Ammon's horn (tissue), 1 donor: Measurements from ENCODE around the gene TMEM50A.
"Not testable (repeated sequence)": the region's sequence is repeated elsewhere in the genome, so short reads cannot be mapped to it uniquely, and the experiment has no call there.

Source experiments
- DNase-seq: peaks from one replicate; pipeline ENCODE4 v3.0.0-alpha.2; 2016; ENCODE audit warnings: low spot score

The TMEM50A gene

DNA sequence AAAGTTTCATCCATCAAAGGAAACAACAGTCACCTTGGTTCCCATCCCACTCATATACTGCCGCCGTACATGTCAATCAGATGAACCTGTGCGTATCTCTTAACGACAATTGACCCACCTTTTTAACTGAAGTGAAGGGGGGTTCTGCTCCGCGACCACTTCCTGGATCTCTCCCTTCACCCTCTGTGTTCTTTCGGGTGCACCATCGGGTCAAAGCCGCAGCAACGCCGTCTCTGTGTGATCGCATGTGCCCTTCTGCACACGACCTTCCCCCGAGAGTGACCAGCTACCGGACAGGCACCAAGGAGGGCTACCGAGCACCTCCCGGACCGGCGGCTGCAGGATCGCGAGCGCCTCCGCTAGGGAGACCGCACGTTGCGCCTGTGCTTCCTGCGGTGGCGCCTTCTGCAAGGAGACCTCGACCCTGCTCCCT, 1.2 kb upstream of the TMEM50A start:
- DNase-seq = not testable (repeated sequence)

DNA sequence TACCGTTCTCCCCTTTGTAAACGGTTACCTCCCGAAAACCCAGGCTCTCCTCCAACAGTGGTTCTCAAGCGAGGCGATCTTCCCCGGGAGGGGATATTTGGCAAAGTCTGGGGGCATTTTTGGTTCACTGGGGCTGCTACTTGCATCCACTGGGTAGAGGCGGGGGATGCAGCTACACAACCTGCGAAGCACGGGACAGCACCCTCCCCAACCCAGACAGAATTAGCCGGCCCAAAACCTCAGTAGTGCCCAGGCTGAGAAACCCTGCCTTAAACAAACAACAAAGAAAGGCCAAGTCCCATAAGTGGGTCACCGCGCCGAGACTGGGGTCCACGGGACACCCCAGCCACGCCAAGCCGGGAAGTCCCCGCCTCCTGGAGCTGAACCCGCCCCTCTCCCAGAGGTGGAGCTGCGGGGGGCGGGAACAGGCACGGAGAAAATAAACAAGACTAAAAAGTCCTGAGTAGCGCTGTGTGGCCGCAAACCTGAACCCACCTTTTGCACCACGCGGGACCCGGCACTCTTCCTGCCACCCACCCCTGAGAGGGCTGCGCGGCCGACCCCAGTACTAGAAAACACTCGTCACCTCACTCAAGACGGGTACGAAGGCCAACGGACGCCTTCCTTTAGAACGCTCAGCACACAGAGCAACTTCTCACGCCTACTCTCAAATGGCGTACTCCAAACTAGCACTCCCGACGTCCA, 499 bp upstream of the TMEM50A start:
- DNase-seq = not testable (repeated sequence)

DNA sequence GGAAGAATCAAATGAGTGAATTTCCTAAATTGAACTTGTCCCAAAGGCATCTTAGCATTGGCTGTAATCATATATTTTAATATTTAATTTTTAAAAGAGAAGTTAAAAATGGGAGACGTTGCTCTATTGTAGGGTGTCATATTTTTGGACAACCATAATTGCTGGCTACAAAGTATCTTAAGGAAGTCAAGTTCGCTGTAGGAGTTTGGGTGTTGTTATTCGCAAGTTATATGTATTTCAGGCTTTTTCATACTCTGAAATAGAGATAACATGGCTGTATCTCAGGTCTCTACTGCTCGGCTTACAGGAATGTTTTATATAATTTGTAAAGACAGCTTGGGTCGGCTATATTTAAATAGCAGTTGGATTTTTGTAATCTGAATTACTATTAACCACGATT, 852 bp downstream of the TMEM50A start:
- DNase-seq = no peak

DNA sequence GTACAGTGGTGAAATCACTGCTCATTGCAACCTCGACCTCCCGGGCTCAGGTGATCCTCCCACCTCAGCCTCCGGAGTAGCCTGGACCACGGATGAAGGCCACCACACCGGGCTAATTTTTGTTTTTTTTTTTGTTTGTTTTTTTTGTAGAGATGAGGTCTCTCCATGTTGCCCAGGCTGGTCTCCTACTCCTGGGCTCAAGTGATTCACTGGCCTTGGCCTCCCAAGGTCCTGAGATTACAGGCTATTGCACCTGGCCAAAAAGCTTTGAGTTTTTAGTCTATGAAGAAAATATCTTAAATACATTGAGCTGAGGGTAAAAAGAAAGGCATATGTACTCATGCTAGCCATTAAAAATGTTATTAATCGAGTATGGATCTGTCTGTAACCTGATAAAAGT, 3.6 kb downstream of the TMEM50A start:
- no peak for DNase-seq

DNA sequence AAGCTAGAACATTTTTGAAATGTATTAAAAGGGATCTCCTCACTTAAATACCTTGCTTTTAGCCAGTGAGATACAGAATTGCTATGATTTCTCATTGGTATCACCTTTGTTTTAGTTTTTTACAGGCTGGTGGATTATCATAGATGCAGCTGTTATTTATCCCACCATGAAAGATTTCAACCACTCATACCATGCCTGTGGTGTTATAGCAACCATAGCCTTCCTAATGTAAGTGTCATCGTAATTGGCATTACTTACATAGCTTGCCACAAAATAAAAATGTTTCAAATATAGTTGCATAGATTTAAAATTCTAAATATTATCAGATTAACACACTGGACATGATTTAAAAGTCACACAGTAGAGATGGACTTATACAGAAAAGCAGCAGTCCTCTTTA, 4.7 kb downstream of the TMEM50A start:
- no peak for DNase-seq

DNA sequence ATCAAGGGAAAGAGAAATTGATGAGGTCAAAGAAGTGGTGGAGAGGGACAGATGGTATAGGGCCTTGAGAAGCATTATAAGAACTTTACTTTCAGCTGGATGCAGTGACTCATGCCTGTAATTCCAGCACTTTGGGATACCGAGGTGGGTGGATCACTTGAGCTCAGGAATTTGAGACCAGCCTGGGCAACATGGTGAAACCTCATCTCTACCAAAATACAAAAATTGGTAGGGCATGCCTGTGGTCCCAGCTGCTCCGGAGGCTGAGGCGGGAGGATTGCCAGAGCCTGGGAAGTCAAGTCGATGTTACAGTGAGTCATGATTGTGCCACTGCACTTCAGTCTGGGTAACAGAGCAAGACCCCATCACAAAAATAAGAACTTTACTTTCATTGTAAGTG, 5.7 kb downstream of the TMEM50A start:
- DNase-seq = peak; percentile 35

DNA sequence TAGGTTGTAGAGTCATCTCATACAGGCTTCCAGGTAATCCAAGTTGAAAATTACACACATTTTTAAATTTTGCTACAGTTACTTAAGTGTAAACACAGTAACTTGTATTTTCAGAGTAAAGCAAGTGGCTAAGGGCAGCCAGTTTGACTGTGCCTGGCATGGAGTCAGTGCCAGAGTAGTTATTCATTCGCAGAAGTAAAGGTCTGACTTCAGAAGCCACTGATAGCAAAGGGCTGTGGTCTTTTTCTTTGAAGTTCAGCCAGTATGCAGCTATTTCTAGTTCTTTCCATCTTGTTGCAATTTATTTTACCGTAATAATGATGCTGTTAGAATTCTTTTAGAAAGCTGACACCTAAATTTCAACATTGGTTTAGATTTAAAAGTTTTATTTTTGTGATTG, 9.4 kb downstream of the TMEM50A start:
- DNase-seq = no peak

DNA sequence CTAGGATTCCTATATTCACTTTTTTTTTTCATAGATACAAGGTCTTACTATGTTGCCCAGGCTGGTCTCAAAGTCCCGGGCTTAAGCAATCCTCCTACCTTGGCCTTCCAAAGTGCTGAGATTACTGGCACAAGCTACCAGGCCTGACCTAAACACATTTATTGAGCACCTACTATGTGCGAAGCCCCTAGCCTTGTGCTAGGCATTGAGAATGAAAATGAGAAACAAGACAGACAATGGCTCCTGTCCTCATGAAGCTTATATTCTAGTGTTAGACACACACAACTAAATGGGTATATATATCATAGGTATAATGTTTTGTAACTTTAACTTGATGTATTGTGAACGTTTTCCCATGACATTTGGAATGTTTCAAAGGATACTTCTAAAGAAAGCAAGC, 11.5 kb downstream of the TMEM50A start:
- no peak for DNase-seq

DNA sequence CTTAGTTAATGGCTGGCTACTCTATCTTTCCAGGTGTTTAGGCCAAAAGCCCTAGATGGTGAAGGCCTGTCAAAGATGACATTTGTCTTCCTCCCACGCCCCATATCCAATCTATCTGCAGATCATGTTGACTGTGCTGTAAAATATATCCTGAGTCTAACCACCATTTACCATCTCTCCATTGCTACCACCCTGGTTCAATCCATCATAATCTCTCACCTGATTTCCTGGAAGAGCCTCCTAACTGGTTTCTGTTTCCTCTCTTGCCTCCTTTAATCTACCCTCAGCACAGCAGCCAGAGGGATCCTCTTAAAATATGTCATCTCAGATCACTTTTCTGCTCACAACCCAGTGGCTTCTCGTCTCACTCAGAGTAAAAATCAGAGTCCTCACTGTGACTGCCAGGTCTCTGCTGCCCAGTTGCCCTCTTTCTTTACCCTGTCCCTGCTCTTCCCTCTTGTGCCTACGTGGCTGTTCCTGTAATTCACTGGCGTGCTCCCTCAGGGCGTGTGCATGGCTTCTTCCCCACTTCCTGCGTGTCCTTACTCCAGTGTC, 17.8 kb downstream of the TMEM50A start:
- DNase-seq = no peak

DNA sequence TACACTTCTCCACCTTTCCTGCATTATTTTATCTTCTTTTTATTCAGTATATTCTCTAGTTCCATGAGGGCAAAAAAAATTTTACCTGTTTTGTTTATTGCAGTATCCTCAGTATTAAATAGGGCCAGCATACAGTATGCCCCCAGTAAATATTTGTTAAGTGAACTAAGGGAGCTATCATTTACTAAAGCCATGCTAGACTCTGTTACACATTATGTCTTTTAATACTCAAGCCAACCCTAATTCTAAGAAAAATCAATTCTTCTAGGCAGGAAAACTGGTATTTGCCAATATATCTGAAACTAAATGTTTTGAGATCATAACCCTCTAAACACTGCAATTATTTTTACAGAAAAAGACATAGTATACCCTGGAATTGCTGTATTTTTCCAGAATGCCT, 18.3 kb downstream of the TMEM50A start:
- no peak for DNase-seq

DNA sequence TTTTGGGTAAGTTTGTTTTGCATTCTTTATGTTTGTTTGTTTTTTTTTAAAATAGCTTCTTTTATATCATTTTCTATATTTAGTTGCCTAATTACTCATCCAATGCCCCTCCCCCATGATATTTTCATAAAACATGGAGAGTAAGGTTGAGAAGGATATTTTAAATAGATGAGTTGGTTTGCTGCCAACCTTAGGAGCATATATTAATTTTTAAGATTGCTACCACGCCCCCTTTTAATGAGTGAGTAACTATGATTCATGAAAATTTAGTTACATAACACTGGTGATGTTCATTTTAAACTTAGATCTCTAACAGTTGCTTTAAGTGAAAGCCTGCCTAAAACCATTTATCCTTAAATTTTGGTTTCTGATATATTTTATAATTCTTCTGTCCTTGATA, 18.7 kb downstream of the TMEM50A start:
- DNase-seq = no peak

DNA sequence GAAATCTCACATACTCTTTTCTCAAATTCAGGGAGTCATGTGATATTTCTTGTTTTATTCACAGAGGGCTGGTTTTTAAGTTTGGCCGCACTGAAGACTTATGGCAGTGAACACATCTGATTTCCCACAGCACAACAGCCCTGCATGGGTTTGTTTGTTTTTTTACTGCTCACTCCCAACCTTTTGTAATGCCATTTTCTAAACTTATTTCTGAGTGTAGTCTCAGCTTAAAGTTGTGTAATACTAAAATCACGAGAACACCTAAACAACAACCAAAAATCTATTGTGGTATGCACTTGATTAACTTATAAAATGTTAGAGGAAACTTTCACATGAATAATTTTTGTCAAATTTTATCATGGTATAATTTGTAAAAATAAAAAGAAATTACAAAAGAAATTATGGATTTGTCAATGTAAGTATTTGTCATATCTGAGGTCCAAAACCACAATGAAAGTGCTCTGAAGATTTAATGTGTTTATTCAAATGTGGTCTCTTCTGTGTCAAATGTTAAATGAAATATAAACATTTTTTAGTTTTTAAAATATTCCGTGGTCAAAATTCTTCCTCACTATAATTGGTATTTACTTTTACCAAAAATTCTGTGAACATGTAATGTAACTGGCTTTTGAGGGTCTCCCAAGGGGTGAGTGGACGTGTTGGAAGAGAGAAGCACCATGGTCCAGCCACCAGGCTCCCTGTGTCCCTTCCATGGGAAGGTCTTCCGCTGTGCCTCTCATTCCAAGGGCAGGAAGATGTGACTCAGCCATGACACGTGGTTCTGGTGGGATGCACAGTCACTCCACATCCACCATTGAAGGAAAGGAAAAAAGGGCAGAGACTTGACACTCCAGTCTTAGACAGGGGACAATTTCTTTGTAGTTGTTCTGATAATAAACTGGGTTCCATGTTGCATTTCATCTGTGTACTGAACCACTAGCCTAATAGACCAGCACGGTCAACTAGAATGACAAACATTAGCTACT, 22.8 kb downstream of the TMEM50A start:
- DNase-seq = no peak

DNA sequence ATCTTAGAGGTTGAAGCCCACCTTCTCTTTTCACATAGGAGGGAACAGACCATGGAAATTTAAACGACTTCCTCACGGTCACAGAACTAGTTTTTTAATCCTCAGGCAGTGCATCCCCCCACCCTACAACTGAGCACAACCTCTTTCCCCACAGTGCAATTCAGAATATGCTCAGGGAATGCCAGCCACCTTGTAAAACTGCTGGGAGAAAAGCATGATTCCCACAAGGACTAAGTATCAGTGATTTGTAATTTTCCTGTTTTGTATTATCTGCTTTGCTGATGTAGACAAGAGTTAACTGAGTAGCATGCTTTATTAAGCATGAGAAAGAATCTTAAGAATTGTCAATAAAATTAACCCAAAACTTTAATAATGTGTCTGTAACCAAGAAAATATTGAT, 23.8 kb downstream of the TMEM50A start:
- DNase-seq = no peak

DNA sequence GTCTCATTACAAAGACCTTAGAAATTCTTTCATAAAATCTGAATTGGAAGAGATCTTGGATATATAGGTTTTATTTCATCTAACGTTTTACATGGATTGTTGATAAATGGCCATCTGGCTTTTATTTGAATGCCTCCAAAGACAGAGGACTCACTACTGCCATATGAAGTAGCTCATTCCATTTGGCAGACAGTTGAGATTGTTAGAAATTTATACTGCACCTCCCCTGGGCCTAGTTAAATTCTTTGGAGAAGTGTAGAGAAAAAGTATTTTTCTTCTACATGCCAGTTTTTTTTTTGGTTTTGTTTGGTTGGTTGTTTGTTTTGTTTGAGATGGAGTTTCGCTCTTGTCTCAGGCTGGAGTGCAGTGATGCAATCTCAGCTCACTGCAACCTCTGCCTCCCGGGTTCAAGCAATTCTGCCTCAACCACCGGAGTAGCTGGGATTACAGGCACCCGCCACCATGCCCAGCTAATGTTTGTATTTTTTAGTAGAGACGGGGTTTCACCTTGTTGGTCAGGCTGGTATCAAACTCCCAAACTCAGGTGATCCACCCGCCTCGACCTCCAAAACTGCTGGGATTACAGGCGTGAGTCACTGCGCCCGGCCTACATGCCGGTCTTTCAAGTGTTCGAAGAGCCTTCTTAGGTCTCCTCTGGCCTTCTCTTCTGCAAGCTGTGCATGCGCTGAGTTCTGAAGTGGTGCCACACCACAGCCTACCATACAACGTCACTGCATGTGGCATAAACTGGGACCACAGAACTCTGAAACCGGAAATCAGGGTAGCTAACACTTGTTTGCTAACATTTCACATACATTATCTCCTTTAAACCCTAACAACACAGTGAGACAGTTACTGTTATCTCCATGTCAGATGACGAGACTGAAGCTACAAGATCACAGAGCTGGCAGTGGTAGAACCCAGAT, 24.8 kb downstream of the TMEM50A start:
- DNase-seq = not testable (repeated sequence)

DNA sequence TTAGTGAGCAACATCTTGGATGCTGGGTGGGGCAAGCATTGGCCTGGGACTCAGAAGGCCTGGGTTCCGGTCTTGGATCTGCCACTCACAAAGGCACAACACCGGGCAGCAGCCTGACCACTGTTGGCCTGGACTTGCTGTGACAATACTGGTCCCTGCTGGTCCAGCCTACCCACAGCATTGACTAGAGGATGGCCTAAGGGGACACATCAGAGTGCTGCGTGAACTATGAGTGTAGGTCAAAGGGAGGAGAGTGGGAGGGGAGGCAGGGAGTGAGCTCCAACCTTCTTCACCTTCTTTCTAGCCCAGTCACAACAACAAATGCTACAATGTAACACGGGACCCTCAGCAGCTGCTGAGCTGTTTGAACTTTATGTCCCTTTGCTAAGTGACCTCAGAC, 31.1 kb downstream of the TMEM50A start:
- no peak for DNase-seq

DNA sequence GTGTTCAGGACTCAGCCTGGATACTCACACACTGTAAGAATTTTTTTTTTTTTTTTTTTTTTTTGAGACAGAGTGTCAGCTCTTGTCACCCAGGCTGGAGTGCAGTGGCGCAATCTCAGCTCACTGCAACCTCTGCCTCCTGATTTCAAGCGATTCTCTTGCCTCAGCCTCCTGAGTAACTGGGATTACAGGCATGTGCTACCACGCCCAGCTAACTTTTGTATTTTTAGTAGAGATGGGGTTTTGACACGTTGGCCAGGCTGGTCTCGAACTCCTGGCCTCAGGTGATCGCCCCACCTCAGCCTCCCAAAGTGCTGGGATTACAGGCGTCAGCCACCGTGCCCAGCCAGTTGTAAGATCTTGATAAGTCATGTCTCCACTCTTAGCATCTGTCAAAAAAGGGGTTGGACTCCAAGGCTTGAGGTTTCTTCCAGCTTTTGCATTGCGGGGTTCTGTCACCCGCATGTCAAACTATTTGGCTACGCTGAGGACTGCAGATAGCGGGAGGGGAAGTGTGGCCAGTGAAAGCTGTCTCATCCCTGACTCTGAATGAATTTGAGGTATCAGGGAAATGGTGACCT, 31.6 kb downstream of the TMEM50A start:
- DNase-seq = not testable (repeated sequence)

DNA sequence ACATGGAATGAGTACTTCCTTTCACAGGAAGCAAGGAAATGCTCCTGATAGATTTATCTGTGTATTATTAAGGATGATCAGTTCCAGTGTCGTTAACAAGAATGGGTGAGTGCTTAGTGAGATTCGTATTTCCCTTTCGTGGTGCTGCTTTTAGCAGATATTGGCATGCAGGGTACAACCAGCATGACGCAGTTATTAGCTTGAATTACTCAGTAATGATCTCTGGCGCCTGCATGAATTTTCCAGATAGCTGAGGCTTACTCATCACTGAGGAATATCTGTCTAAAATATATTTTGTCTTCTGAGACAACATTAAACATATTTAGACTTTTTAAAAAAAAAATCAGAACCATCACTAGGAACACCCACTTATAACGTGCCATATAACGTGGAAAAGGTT, 33.6 kb downstream of the TMEM50A start:
- not testable (repeated sequence) for DNase-seq

DNA sequence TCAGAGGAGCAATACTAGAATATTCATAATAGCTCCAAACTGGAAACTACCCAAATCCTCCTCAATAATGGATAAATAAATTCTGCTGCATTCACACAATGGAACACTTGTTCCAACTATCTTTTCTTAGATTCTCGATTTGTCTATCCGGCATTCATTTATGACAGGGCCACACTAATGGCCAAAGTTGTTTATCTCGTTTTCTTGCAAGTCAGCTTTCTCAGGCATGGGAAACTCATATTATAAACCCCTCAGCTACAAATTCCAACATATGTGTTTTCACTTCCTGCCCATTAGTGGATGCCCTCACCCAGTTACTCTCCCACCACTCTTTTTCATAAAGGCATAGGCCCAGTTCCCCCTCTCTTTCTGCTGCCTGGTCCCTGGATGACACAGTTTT, 40.2 kb downstream of the TMEM50A start:
- not testable (repeated sequence) for DNase-seq

DNA sequence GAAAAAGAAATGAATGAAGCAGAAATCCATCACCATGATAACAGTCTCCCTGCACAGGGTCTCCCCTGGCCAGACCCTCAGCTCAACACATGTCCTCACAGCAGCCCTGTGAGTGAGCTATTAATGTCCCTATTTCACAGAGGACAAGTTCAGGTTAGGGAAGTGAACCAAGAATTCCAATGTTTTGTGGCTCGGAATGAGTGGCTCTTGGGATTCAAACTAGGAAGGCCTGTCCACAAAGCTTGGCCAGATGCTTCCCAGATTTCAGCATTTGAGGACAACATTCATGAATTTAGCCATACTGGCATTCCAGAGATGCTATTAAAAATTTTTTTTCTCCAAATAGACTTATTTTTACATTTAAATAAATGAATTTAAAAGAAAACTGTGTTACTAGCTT, 44.4 kb downstream of the TMEM50A start:
- DNase-seq = not testable (repeated sequence)

DNA sequence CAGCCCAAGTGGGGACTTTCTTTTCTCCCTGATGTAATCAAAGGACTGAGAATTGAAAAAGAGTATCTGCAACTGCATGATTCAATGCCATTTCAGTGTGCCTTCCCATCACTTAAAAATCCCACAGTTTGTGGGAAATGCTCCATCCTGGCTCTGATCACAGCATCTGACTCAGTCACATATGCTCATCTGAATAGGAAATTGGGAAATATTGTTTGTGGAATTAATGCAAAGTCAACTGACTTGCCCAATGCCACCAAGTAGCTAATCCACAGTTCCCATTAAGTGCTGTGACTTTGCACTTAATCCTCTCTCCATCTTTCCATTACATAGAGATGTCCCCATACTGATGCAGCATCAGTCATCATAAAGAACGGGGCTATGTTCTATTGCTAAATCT, 45.0 kb downstream of the TMEM50A start:
- peak; percentile 62 for DNase-seq

DNA sequence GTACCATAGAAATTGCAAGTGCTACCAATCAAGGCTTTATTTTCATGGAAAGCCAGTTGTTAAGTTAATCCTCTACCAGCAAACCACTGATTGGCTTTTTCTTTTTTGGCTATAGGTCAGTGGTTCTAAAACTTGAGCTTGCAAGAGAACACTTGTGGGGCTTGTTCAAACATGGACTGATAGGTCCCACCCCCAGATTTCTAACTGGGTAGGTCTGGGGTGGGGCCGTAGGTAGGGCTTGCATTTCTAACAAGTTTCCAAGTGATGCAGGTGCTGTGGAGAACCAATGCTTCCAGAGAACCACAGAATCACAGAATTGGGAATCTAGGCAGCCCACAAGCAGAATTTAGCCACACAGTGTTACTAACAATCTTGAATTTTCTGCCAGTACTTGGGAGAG, 45.7 kb downstream of the TMEM50A start:
- not testable (repeated sequence) for DNase-seq
